ENCODE data around the gene NPFFR1. TPM values are rescaled to one million over a fixed set of nuclear protein-coding genes. Genes with fewer than 3 reads are reported as not detected.

Gene NPFFR1
- total RNA-seq, 1 donor from 2014 or later, result 1.0 TPM

DNA sequence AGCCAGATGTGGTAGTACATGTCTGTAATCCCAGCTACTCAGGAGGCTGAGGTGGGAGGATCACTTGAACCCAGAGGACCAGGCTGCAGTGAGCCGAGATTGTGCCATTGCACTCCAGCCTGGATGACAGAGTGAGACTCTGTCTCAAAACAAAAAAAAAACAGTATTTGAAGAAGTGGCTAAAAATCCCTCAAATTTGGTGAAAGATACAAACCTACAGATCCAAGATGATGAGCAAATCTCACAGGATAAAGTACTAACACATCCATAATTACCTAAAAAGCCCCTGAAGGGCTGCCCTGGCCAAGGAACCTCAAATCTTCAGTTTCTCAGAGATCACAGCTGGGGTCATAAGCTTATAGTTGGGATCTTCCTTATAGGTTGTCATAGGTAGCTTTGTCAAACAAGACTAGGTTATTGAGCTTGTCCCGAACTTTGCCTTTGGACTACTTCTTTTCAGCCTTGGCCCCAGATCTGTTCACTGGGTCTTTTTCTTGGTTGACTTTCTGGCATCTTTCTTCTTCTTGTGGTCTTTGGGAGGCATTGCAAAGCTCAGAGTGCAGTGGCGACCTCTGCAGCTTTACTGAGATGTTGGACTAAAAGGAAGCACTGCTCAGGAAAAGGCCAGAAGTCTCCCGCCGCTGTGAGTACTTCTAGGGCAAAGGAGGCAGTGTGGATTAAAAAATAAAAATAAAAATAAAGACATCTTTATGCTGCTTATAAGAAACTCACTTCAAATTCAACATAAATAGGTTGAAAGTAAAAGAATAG, 84.9 kb downstream of the NPFFR1 start:
- Histone ChIP-seq H3K4me1 (peaks cover 4% of the 10 kb centered on the region), H3K4me3 (no peak overlapping the region), H3K27me3 (ENCODE audit: low read depth) (no peaks in the 10 kb centered on the region), H3K27ac (no peak overlapping the region), H3K9me3 (no peaks in the 10 kb centered on the region), H3K36me3 (peaks cover 57% of the 10 kb centered on the region)
- TF ChIP-seq, protein P1, sequence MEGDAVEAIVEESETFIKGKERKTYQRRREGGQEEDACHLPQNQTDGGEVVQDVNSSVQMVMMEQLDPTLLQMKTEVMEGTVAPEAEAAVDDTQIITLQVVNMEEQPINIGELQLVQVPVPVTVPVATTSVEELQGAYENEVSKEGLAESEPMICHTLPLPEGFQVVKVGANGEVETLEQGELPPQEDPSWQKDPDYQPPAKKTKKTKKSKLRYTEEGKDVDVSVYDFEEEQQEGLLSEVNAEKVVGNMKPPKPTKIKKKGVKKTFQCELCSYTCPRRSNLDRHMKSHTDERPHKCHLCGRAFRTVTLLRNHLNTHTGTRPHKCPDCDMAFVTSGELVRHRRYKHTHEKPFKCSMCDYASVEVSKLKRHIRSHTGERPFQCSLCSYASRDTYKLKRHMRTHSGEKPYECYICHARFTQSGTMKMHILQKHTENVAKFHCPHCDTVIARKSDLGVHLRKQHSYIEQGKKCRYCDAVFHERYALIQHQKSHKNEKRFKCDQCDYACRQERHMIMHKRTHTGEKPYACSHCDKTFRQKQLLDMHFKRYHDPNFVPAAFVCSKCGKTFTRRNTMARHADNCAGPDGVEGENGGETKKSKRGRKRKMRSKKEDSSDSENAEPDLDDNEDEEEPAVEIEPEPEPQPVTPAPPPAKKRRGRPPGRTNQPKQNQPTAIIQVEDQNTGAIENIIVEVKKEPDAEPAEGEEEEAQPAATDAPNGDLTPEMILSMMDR (IDR thresholded peaks at IDR 0.05), result no peak
- no peak for ATAC-seq
- DNase-seq, result no peak
- intact Hi-C loops (cut with DNase I), result no loop called here

Other genes with a start within 250 kb of the NPFFR1 start
- gene MACROH2A2, start 231.2 kb downstream of the NPFFR1 start, total RNA-seq, result 6.6 TPM
- gene AIFM2, start 151.2 kb downstream of the NPFFR1 start, total RNA-seq, result 9.7 TPM
- gene TYSND1, start 137.3 kb downstream of the NPFFR1 start, total RNA-seq, result 13.4 TPM
- 114 TPM for gene SAR1A, start 113.5 kb downstream of the NPFFR1 start, total RNA-seq
- gene PPA1, start 50.6 kb downstream of the NPFFR1 start, total RNA-seq, result 163 TPM
- gene LRRC20, start 98.6 kb upstream of the NPFFR1 start, total RNA-seq, result 10.0 TPM
- gene EIF4EBP2, start 120.1 kb upstream of the NPFFR1 start, total RNA-seq, result 77.2 TPM
- not detected for gene NODAL, start 157.7 kb upstream of the NPFFR1 start, total RNA-seq
- gene PALD1, start 194.8 kb upstream of the NPFFR1 start, total RNA-seq, result 16.0 TPM